ENCODE data around the gene NKAIN2. TPM values are rescaled to one million over a fixed set of nuclear protein-coding genes. Genes with fewer than 3 reads are reported as not detected.
"Not testable (repeated sequence)": the region's sequence is repeated elsewhere in the genome, so short reads cannot be mapped to it uniquely, and the experiment has no call there.

NKAIN2 gene
- polyA plus RNA-seq, 10 donors, result 5.3 to 9.9 (median 7.2) TPM

- no peak for DNase-seq
Observed at GRCh38 chr6:124561635-124562130, 758.0 kb downstream of the NKAIN2 start.

GRCh38 chr6:124564125-124564524 lies 760.5 kb downstream of the NKAIN2 start:
- DNase-seq, result not testable (repeated sequence)

DNA sequence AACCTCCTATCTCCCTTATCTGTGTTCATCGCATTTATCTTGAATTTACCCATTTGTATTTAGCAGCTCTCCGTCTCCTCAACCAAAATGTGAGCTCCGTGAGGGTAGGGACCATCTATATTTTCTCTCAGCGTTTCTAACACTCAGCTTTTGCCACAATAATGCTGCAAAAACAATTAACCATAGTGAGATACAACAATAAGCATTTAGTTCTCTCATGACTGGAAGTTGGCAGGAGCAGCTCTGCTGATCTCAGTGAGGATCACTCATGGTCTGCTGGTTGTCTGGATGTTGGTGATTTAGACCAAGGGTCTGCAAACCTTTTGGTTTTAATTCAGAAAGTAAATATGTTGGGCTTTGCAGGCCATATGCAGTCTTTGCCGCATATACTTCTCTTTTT lies 763.7 kb downstream of the NKAIN2 start:
- DNase-seq, result no peak

DNA sequence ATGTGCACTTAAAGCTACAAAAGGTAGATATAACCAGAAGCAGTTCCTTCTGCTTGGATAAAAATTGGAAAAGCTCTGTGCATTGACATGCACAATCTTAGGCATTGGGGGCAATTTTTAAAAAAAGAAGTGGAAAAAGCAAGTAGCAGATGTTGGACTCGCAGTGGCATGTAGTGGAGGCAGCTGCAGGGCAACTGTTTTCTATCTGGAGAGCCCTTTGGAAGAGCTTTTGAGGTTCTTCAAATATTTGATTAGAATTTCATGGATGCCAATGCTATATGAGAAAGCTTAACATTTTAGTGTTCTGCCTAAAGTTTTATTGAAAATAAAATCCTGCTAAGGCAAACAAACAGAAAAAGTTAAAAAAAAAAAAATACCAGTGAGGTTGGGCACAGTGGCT lies 770.3 kb downstream of the NKAIN2 start:
- no peak for DNase-seq

DNA sequence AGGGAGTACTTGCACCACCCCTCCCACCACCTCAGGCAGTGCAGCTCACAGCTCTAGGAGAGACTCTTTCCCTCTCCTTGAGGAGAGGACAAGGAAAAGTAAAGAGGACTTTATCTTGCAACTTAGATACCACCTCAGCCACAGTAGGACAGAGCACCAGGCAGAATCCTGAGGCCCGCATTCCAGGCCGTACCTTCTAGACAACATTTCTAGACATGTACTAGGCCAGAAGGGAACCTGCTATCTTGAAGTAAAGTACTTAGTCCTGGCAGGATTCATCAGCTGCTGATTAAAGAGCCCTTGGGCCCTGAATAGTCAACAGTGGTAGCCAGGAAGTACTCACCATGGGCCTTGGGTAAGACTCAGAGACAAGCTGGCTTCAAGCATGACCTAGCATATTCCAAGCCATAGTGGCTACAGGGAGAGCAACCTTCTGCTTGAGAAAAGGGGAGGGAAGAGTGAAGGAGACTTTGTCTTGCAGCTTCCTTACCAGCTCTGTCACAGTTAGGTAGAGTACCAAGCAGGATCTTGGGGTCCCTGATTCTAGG lies 774.1 kb downstream of the NKAIN2 start:
- DNase-seq, result no peak

DNA sequence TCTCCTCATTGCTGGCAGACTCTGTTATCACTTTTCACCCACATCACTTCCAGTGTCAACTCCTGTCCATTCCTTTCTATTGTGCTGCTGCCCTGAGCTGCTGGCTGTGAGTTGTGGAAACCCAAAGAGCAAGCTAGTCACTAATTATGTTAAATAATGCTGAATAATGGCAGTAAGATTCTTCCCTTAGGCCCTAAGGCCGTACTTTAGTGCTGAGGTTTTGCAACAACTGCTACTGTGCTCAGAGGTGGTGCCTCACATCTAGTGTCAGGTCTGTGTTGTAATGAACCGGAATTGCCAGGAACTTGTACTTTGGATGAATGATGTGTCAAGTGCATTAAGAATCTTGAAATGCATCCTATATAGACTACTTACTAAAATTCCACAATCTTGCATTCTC lies 786.3 kb downstream of the NKAIN2 start:
- DNase-seq, result no peak

DNA sequence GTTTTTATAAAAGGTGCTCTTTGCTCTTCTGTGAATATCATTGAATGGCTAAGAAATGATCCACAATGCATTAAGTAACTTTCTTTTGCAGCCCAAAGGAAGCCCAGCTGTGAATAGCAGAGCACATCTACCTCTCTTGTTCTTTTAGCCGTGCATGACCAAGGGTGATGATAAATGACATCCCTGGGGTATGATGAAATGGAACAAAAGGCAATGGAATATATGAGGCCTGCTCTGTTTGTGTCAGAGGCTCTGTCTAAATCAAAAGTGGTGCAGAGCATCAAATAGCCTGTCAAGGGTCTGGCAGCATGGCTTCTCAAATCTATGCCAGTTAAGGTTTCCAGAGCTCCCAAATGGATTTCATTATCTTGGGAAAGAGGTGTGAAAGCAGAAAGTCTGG lies 796.0 kb downstream of the NKAIN2 start:
- no peak for DNase-seq

- DNase-seq, result no peak
Observed at GRCh38 chr6:124604719-124605118, 801.1 kb downstream of the NKAIN2 start.

- no peak for DNase-seq
Observed at GRCh38 chr6:124607119-124607627, 803.5 kb downstream of the NKAIN2 start.

GRCh38 chr6:124613031-124613430 lies 809.4 kb downstream of the NKAIN2 start:
- DNase-seq, result no peak

GRCh38 chr6:124622351-124622750 lies 818.7 kb downstream of the NKAIN2 start:
- DNase-seq, result no peak

- no peak for DNase-seq
Observed at GRCh38 chr6:124633655-124634054, 830.0 kb downstream of the NKAIN2 start.

DNA sequence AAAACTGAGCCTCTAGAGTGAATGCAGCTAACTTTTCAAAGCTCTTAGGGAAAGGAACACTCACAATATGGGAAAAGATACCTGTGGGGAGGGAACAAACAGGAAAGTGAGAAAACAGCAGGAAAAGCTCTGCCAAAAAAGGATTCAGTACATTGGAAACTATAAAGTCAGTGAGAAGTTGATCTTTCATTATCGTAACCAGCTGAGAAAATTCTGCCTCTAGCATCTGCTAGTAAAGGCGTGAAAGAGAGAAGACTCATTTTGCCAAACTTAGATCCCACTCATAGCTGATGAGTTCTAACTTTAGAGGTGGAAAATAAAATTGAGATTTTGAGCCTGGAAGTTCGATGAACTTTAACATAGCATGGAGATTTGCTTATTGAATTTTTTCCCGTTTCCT lies 836.8 kb downstream of the NKAIN2 start:
- DNase-seq, result no peak

- DNase-seq, result no peak
Observed at GRCh38 chr6:124655866-124656265, 852.2 kb downstream of the NKAIN2 start.

DNA sequence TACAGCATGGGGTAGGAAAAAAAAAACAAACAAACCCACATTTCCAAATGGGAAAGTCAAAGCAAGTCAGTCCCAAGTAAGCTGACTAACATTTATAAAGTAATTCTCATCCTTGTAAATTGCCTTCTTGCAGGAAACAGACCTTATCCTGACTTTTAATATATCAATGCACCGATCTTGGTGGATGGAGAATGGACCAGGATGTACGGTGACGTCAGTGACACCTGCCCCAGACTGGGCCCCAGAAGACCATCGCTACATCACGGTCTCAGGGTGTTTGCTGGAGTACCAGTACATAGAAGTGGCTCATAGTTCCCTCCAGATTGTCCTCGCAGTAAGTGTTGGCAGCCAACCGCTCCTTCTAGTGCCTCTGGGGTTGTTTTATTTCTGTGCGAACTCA lies 854.4 kb downstream of the NKAIN2 start:
- DNase-seq, result no peak

DNA sequence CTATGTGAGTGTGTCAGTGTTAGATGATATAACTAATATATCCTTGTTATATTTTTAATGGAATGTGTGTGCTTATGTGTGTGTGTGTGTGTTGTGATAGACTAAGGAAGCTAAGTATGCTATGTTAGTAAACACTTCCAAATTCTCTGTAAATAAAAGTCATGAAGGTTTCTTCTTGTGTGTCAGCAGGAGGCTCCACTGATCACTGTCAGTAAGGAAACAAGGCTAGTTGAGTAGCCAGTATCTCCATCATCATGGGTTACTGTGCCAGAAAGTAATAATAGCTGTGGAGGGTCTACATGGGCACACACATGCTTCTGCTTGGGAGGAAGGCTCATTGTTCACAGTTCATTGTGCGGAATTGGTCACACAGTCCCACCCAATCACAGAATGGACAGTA lies 855.8 kb downstream of the NKAIN2 start:
- no peak for DNase-seq

- no peak for DNase-seq
Observed at GRCh38 chr6:124660185-124660584, 856.5 kb downstream of the NKAIN2 start.

DNA sequence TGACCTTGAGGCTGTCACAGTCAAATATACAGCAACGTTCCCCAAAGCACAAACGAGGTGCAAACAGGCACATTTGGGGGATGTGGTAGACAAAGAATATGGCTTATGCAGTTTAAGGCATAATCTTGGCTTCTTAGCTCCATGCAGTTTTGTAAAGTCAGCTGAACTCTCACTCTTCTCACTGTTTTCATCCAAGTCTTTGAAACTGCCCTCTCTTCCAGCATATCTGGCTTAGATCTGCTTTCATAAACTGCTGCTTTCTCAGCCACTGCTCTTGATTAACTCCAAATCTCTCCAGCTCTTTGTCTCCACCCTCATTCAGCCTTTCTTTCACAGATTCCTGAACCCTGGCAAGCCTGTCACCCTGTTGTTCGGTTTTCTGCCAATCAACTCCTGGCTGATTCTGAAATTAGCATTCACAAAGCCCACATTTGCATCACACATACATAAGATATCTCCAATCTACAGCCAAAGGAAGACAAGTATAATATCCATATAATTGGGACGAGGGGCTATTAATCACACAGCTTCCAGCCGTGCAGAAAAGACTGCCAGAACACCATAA lies 857.5 kb downstream of the NKAIN2 start:
- DNase-seq, result peak in 1 of 3 donors; percentile 5

DNA sequence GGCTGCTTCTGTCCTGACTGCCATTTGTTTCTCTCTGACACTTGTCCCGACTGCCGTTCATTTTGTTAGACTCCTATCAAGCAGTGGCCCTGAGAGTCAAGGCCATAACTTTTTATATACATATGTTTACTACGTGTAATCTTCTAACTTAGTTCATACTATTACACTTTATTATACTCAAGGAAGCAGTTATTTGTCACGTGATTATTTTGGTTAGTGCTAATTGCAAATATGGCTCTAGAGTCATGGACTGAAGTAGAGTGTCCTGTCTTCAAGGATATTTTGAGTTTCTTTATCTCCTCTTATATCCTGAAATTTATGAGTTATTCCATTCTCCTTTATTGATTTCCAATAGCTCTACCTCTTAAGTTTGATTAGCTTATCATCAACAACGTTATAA lies 864.4 kb downstream of the NKAIN2 start:
- no peak for DNase-seq

- no peak for DNase-seq
Observed at GRCh38 chr6:124669713-124670480, 866.2 kb downstream of the NKAIN2 start.

GRCh38 chr6:124670801-124671200 lies 867.1 kb downstream of the NKAIN2 start:
- no peak for DNase-seq

DNA sequence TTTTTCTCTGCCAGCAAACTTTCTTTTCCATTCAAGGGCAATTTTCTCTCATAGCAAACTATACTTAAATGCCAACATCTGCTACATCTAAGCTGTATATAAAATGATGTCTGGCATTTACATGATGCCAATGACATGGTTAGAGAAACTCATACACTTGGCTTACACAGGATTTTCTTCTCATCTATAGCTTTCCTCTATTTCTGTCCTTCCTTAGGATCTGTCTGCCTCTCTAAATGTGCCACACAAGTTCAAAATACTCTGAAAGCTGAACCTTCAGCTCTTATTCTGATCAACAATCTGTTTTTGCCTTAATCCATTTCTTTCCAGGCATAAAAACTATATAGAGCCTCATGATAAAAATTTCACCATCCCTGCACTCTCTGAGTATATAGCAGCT lies 867.7 kb downstream of the NKAIN2 start:
- no peak for DNase-seq

- no peak for DNase-seq
Observed at GRCh38 chr6:124674042-124674441, 870.4 kb downstream of the NKAIN2 start.

All from muscle of back (tissue), 11 donors.